PC-9 (cell line): ENCODE data around the gene CPXM2. TPM values are rescaled to one million over a fixed set of nuclear protein-coding genes. Genes with fewer than 3 reads are reported as not detected.

ENCODE experiments used
- BruUV-seq: library from RNA; stranded (reverse); fragments of 400-500 nt; replicated peaks from 2 replicates; lab custom pipeline; 2021; lab: Mats Ljungman, UMichigan
- CTCF ChIA-PET: fragments of 300-600 bp; sonication (Branson Sonifier 250); formaldehyde crosslinking; loops from one replicate; lab custom pipeline; 2022; ENCODE audit warnings: antibody characterized with exemption; lab: Charles Lee
- POLR2A ChIA-PET: fragments of 300-600 bp; sonication (Branson Sonifier 250); formaldehyde crosslinking; loops from one replicate; lab custom pipeline; 2022; ENCODE audit warnings: antibody characterized with exemption; ENCODE audit not compliant: unreplicated experiment; lab: Charles Lee
- DNase-seq, 2 experiments: peaks; one replicate each; pipeline versions ENCODE4 v3.0.0 to v3.0.0-alpha.2; 2015 to 2022; ENCODE audit warnings: mixed read lengths in 1 of 2
- H2AFZ ChIP-seq: fragments of 200-600 bp; sonication (generic); 2 replicates; pipeline ENCODE4 v1.8.1; 2017; ENCODE audit warnings: antibody characterized with exemption
- H3F3A ChIP-seq: fragments of 200-600 bp; sonication (generic); 2 replicates; pipeline ENCODE4 v1.8.1; 2017; ENCODE audit warnings: antibody characterized with exemption, mild to moderate bottlenecking, low read depth; ENCODE audit not compliant: insufficient read depth
- H3K27ac ChIP-seq: fragments of 200-600 bp; sonication (generic); 2 replicates; pipeline ENCODE4 v1.6.1; 2016; ENCODE audit warnings: mixed run types
- H3K27me3 ChIP-seq: fragments of 200-600 bp; sonication (generic); 2 replicates; pipeline ENCODE4 v1.6.1; 2016; ENCODE audit warnings: low read depth, mixed run types; ENCODE audit not compliant: insufficient read depth
- H3K36me3 ChIP-seq: fragments of 200-600 bp; sonication (generic); 2 replicates; pipeline ENCODE4 v1.6.1; 2016; ENCODE audit warnings: low read depth, mixed run types
- H3K4me1 ChIP-seq: fragments of 200-600 bp; sonication (generic); replicated peaks from 2 replicates; pipeline ENCODE4 v1.6.1; 2016; ENCODE audit warnings: mixed run types; ENCODE audit not compliant: insufficient read depth
- H3K4me2 ChIP-seq: fragments of 200-600 bp; sonication (generic); 2 replicates; pipeline ENCODE4 v1.6.1; 2017; ENCODE audit warnings: mixed run types
- H3K4me3 ChIP-seq: fragments of 200-600 bp; sonication (generic); 2 replicates; pipeline ENCODE4 v1.6.1; 2016; ENCODE audit warnings: mixed run types
- H3K79me2 ChIP-seq: fragments of 200-600 bp; sonication (generic); 2 replicates; pipeline ENCODE4 v1.6.1; 2017; ENCODE audit warnings: low read depth, mixed run types
- H3K9me2 ChIP-seq: fragments of 200-600 bp; sonication (generic); 2 replicates; pipeline ENCODE4 v1.8.1; 2017; ENCODE audit warnings: mild to moderate bottlenecking; ENCODE audit not compliant: insufficient read depth
- H3K9me3 ChIP-seq: fragments of 200-600 bp; sonication (generic); 2 replicates; pipeline ENCODE4 v1.8.1; 2016; ENCODE audit warnings: low read depth; ENCODE audit not compliant: insufficient read depth
- H4K20me1 ChIP-seq: fragments of 200-600 bp; sonication (generic); 2 replicates; pipeline ENCODE4 v1.8.1; 2017; ENCODE audit not compliant: insufficient read depth
- CTCF ChIP-seq: fragments of 200-600 bp; sonication (generic); conservative IDR thresholded peaks from 2 replicates; pipeline ENCODE4 v1.6.1; 2017; ENCODE audit warnings: mixed run types, antibody characterized with exemption, mild to moderate bottlenecking, moderate library complexity
- EZH2 ChIP-seq: fragments of 200-600 bp; sonication (generic); IDR thresholded peaks from 2 replicates; pipeline ENCODE4 v1.8.0; 2017; ENCODE audit warnings: antibody characterized with exemption, low read depth
- intact Hi-C: fragments of 100-400 bp; cut with micrococcal nuclease; formaldehyde crosslinking; loops from one replicate; pipeline ENCODE4 v1.10.0; 2022; ENCODE audit not compliant: unreplicated experiment
- total RNA-seq: library from RNA; stranded (reverse); gene quantifications from 2 replicates; pipeline ENCODE4 v1.2.3, GENCODE V29; 2021

CPXM2 gene
- total RNA-seq, 1 experiment from 2014 or later: not detected

GRCh38 chr10:123842692-123843385 is 48.8 kb downstream of the CPXM2 start:
- H3K4me3 ChIP-seq: no peak overlapping the region
- no peaks in the 10 kb centered on the region for H3K79me2 ChIP-seq
- no peaks in the 10 kb centered on the region for H4K20me1 ChIP-seq
- no peak for DNase-seq
- no peaks in the 10 kb centered on the region for H3K4me1 ChIP-seq
- H3F3A ChIP-seq: no peaks in the 10 kb centered on the region
- ChIA-PET CTCF (no interaction called here), POLR2A (no interaction called here)
- intact Hi-C loops: no loop called here
- BruUV-seq: no TSS peak
- no peaks in the 10 kb centered on the region for H3K9me2 ChIP-seq
- no peak overlapping the region for H3K4me2 ChIP-seq
- TF ChIP-seq EZH2 (no peak), CTCF (no peak)
- no peaks in the 10 kb centered on the region for H3K36me3 ChIP-seq
- H3K27me3 ChIP-seq: peaks cover 39% of the 10 kb centered on the region; the same call in 1 of the 2 replicates
- no peak overlapping the region for H2AFZ ChIP-seq
- no peaks in the 10 kb centered on the region for H3K9me3 ChIP-seq
- H3K27ac ChIP-seq: no peak overlapping the region

GRCh38 chr10:123841560-123841959 is 50.0 kb downstream of the CPXM2 start:
- CTCF ChIA-PET: no interaction called here
- H4K20me1 ChIP-seq: no peaks in the 10 kb centered on the region
- H3K27me3 ChIP-seq: peaks cover 47% of the 10 kb centered on the region
- no peaks in the 10 kb centered on the region for H3K4me1 ChIP-seq
- no TSS peak for BruUV-seq
- TF ChIP-seq CTCF: no peak
- no peak for TF ChIP-seq EZH2
- intact Hi-C loops: no loop called here
- no peak for DNase-seq
- no peaks in the 10 kb centered on the region for H3K79me2 ChIP-seq
- H3F3A ChIP-seq: no peaks in the 10 kb centered on the region
- H3K27ac ChIP-seq: no peak overlapping the region
- H3K9me2 ChIP-seq: no peaks in the 10 kb centered on the region
- no peak overlapping the region for H3K4me3 ChIP-seq
- no peak overlapping the region for H2AFZ ChIP-seq
- POLR2A ChIA-PET: no interaction called here
- H3K4me2 ChIP-seq: no peak overlapping the region
- no peaks in the 10 kb centered on the region for H3K36me3 ChIP-seq
- no peaks in the 10 kb centered on the region for H3K9me3 ChIP-seq

GRCh38 chr10:123841115-123841514 is 50.5 kb downstream of the CPXM2 start:
- POLR2A ChIA-PET: no interaction called here
- Histone ChIP-seq H3K36me3 (no peaks in the 10 kb centered on the region), H3K27ac (no peak overlapping the region), H3K4me3 (no peak overlapping the region), H3F3A (no peaks in the 10 kb centered on the region), H4K20me1 (no peaks in the 10 kb centered on the region), H2AFZ (no peak overlapping the region), H3K27me3 (peaks cover 49% of the 10 kb centered on the region), H3K9me2 (no peaks in the 10 kb centered on the region), H3K4me1 (no peaks in the 10 kb centered on the region), H3K4me2 (no peak overlapping the region), H3K79me2 (no peaks in the 10 kb centered on the region), H3K9me3 (no peaks in the 10 kb centered on the region)
- CTCF ChIA-PET: no interaction called here
- BruUV-seq: no TSS peak
- intact Hi-C loops: no loop called here
- no peak for TF ChIP-seq EZH2
- no peak for TF ChIP-seq CTCF
- DNase-seq: no peak
